Kidney epithelial cell (primary cell): ENCODE data around the gene CCDC154. TPM values are rescaled to one million over a fixed set of nuclear protein-coding genes. Genes with fewer than 3 reads are reported as not detected.

ENCODE experiments used
- DNase-seq: peaks from one replicate; pipeline ENCODE4 v3.0.0-alpha.2; 2010; ENCODE audit warnings: low read depth
- H3K27me3 ChIP-seq: 2 replicates; pipeline ENCODE4 v1.6.0; 2011; ENCODE audit warnings: low read length; ENCODE audit not compliant: control insufficient read depth, insufficient read depth
- H3K36me3 ChIP-seq: 2 replicates; pipeline ENCODE4 v1.5.1; 2011; ENCODE audit warnings: low read length; ENCODE audit not compliant: control insufficient read depth, insufficient read depth
- H3K4me3 ChIP-seq: 2 replicates; pipeline ENCODE4 v1.5.1; 2011; ENCODE audit warnings: low read depth, mild to moderate bottlenecking, control low read depth, low read length
- total RNA-seq: library from RNA; depleted of rRNA; stranded (reverse); fragments of >200 nt; gene quantifications from 2 replicates; pipeline ENCODE4 v1.2.3, GENCODE V29; 2015
- TF ChIP-seq, protein P1 (sequence below): IDR thresholded peaks from 2 replicates; pipeline ENCODE4 v1.5.1; 2011; ENCODE audit warnings: mild to moderate bottlenecking, moderate library complexity, low read length, control low read depth, inconsistent platforms; ENCODE audit not compliant: insufficient read depth, poor library complexity, severe bottlenecking

The CCDC154 gene
- total RNA-seq, 1 donor from 2014 or later: 0.08 TPM

DNA sequence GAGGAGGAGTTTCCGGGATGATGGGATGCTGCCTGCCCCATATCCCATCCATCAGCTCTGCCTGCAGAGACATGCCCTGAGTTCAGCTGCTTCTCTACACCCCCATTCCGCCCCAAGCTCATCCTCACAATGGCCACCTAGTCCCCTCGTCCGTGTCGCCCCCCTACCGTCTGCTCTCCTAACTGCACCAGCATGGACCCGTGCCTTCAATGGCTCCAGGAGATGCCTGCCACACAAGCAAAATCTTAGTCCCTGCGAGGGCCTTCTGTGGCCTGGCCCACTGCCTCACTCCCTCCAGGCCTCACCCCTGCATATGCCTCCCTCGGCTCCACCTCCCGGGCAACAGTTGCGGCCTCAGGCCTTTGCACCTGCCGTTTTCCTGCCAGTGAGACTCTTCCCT lies 47.0 kb upstream of the CCDC154 start:
- H3K4me3 ChIP-seq: no peak overlapping the region
- TF ChIP-seq, protein P1, sequence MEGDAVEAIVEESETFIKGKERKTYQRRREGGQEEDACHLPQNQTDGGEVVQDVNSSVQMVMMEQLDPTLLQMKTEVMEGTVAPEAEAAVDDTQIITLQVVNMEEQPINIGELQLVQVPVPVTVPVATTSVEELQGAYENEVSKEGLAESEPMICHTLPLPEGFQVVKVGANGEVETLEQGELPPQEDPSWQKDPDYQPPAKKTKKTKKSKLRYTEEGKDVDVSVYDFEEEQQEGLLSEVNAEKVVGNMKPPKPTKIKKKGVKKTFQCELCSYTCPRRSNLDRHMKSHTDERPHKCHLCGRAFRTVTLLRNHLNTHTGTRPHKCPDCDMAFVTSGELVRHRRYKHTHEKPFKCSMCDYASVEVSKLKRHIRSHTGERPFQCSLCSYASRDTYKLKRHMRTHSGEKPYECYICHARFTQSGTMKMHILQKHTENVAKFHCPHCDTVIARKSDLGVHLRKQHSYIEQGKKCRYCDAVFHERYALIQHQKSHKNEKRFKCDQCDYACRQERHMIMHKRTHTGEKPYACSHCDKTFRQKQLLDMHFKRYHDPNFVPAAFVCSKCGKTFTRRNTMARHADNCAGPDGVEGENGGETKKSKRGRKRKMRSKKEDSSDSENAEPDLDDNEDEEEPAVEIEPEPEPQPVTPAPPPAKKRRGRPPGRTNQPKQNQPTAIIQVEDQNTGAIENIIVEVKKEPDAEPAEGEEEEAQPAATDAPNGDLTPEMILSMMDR: no peak
- H3K27me3 ChIP-seq: no peaks in the 10 kb centered on the region
- DNase-seq: no peak
- no peaks in the 10 kb centered on the region for H3K36me3 ChIP-seq

DNA sequence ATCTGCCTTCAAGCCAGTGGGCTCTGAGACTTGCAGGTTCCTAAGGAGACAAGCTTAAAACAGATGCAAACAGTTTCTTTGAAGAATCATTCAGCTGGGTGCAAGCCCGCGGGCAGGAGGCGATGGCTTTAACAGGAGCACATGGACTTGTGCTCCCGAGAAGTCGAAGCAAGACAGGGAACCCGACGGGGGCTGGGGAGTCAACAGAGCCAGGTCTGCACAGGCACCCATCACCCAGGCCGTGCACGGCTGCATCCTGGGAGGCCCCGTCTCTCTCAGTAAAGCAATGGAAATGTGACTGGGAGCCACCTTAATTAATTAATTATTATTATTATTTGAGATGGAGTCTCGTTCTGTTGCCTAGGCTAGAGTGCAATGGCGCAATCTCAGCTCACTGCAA lies 44.7 kb upstream of the CCDC154 start:
- H3K27me3 ChIP-seq: no peaks in the 10 kb centered on the region
- H3K4me3 ChIP-seq: no peak overlapping the region
- no peaks in the 10 kb centered on the region for H3K36me3 ChIP-seq
- no peak for DNase-seq
- TF ChIP-seq, protein P1: no peak

DNA sequence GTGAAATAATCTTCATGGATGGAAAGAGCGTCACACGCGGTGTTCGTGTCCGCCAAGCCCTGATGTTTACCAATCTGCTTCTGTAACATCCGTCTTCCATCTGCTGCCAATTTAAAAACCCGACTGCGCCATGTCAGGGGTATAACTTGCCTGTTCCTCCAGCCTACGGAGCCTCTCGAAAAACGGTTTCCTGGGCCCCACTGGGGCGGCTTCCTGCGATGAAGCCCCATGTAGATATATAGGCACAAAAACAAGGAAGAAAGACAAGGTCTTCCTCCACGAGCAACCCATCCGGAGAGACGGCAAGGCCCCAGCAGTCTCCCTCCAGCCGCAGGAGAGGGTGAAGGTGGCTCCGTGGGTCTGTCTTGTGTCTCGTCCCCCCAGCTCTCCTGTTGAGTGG lies 44.3 kb upstream of the CCDC154 start, which contains the start of gene PTX4:
PTX4 (minus strand) TSS at position 326 of the 400 bp plus-strand sequence; CDS start at position 291, 35 bp downstream.
- DNase-seq: no peak
- Histone ChIP-seq H3K27me3 (no peaks in the 10 kb centered on the region), H3K4me3 (no peak within 1 kb of the TSS), H3K36me3 (no peaks in the 10 kb centered on the region)
- TF ChIP-seq, protein P1: no peak

GRCh38 chr16:1488054-1488601 lies 43.8 kb upstream of the CCDC154 start:
- no peak overlapping the region for H3K4me3 ChIP-seq
- TF ChIP-seq, protein P1: no peak
- no peaks in the 10 kb centered on the region for H3K27me3 ChIP-seq
- no peaks in the 10 kb centered on the region for H3K36me3 ChIP-seq
- DNase-seq: no peak

- no peak for DNase-seq
- H3K4me3 ChIP-seq: no peak overlapping the region
- TF ChIP-seq, protein P1: no peak
- H3K36me3 ChIP-seq: no peaks in the 10 kb centered on the region
- no peaks in the 10 kb centered on the region for H3K27me3 ChIP-seq
These were observed 43.2 kb upstream of the CCDC154 start for GRCh38 chr16:1487395-1488053.
